ENCODE measurements around the gene OTUB1.

- TF ChIP-seq CTCF (conservative IDR thresholded peaks at IDR 0.05; ENCODE audit: low read depth, low read length) = no peak
- no peak for TF ChIP-seq POLR2A (IDR thresholded peaks at IDR 0.05; ENCODE audit: low read depth, low read length)
- no peak for TF ChIP-seq USF2 (IDR thresholded peaks at IDR 0.05; ENCODE audit: low read depth, low read length)
- TF ChIP-seq MAFK (IDR thresholded peaks at IDR 0.05; ENCODE audit: low read depth, low read length) = no peak
- TF ChIP-seq SMC3 (IDR thresholded peaks at IDR 0.05; ENCODE audit: low read depth, low read length) = no peak
- no peak for TF ChIP-seq ELK1 (IDR thresholded peaks at IDR 0.05; ENCODE audit: borderline replicate concordance, low read depth, low read length)
- TF ChIP-seq RFX5 (IDR thresholded peaks at IDR 0.05; ENCODE audit: low read depth, low read length) = no peak
Measured at GRCh38 chr11:63939397-63939891, 46.8 kb upstream of the OTUB1 start.
